ENCODE measurements around the gene C4orf46. TPM values are rescaled to one million over a fixed set of nuclear protein-coding genes. Genes with fewer than 3 reads are reported as not detected.

C4orf46 gene
- total and polyA plus RNA-seq, 2 experiments from 2014 or later = 23.9 to 41.5 TPM

DNA sequence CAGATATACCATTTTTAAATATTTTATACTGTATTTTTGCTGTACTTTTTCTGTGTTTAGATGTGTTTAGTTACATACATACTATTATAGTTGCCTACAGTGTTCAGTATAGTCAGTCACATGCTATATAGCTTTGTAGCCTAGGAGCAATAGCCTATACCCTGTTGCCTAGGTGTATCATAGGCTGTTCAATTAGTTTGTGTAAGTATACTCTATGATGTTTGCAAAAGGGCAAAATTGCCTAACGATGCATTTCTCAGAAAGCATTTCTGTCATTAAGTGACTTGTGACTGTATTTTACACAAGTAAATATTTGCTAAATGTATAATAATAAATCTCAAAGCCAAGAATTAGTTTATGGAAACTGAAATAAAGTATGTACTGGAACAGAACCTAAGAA, 9.9 kb upstream of the C4orf46 start:
- H3F3A ChIP-seq (replicated peaks; ENCODE audit: low read depth) = no peaks in the 10 kb centered on the region
- ATAC-seq (no peak), DNase-seq (ENCODE audit: low spot score) (no peak)
- H3K4me1 ChIP-seq (ENCODE audit: insufficient read depth) = peaks cover 6% of the 10 kb centered on the region; the same call in 1 of the 2 replicates
- H3K27ac ChIP-seq (ENCODE audit: low read depth) = no peak overlapping the region
- no peaks in the 10 kb centered on the region for H3K79me2 ChIP-seq (replicated peaks; ENCODE audit: insufficient read depth)
- H3K4me2 ChIP-seq = no peak overlapping the region
- H3K4me3 Mint-ChIP-seq = no peak overlapping the region
- TF ChIP-seq CREB1 (CRISPR knock-in tag; IDR thresholded peaks at IDR 0.05; ENCODE audit: low read depth) = no peak
- TF ChIP-seq ZNF114 (CRISPR knock-in tag; IDR thresholded peaks at IDR 0.05) = no peak
- no peak for TF ChIP-seq JUNB (IDR thresholded peaks at IDR 0.05; ENCODE audit: unreplicated experiment)
- no peak for TF ChIP-seq ZNF462 (CRISPR knock-in tag; IDR thresholded peaks at IDR 0.05)
- TF ChIP-seq EZH2 (IDR thresholded peaks at IDR 0.05; ENCODE audit: low read depth, unreplicated experiment) = no peak
- no peak for TF ChIP-seq NANOG (IDR thresholded peaks at IDR 0.05; ENCODE audit: borderline replicate concordance)
- TF ChIP-seq EZH2phosphoT487 (IDR thresholded peaks at IDR 0.05; ENCODE audit: unreplicated experiment) = no peak
- TF ChIP-seq, protein P1, sequence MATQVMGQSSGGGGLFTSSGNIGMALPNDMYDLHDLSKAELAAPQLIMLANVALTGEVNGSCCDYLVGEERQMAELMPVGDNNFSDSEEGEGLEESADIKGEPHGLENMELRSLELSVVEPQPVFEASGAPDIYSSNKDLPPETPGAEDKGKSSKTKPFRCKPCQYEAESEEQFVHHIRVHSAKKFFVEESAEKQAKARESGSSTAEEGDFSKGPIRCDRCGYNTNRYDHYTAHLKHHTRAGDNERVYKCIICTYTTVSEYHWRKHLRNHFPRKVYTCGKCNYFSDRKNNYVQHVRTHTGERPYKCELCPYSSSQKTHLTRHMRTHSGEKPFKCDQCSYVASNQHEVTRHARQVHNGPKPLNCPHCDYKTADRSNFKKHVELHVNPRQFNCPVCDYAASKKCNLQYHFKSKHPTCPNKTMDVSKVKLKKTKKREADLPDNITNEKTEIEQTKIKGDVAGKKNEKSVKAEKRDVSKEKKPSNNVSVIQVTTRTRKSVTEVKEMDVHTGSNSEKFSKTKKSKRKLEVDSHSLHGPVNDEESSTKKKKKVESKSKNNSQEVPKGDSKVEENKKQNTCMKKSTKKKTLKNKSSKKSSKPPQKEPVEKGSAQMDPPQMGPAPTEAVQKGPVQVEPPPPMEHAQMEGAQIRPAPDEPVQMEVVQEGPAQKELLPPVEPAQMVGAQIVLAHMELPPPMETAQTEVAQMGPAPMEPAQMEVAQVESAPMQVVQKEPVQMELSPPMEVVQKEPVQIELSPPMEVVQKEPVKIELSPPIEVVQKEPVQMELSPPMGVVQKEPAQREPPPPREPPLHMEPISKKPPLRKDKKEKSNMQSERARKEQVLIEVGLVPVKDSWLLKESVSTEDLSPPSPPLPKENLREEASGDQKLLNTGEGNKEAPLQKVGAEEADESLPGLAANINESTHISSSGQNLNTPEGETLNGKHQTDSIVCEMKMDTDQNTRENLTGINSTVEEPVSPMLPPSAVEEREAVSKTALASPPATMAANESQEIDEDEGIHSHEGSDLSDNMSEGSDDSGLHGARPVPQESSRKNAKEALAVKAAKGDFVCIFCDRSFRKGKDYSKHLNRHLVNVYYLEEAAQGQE (IDR thresholded peaks at IDR 0.05; ENCODE audit: unreplicated experiment) = no peak
- no peak for TF ChIP-seq STAT1 (IDR thresholded peaks at IDR 0.05; ENCODE audit: unreplicated experiment)
- TF ChIP-seq ZNF331 (CRISPR knock-in tag; IDR thresholded peaks at IDR 0.05; ENCODE audit: low read depth) = no peak
- TF ChIP-seq POLR2AphosphoS5 (IDR thresholded peaks at IDR 0.05; ENCODE audit: low read depth) = no peak
- TF ChIP-seq CTCF (conservative IDR thresholded peaks at IDR 0.05; ENCODE audit: low read depth in 2 of 2) = no peak
- TF ChIP-seq, protein P2, sequence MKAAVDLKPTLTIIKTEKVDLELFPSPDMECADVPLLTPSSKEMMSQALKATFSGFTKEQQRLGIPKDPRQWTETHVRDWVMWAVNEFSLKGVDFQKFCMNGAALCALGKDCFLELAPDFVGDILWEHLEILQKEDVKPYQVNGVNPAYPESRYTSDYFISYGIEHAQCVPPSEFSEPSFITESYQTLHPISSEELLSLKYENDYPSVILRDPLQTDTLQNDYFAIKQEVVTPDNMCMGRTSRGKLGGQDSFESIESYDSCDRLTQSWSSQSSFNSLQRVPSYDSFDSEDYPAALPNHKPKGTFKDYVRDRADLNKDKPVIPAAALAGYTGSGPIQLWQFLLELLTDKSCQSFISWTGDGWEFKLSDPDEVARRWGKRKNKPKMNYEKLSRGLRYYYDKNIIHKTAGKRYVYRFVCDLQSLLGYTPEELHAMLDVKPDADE (IDR thresholded peaks at IDR 0.05) = no peak
- no peaks in the 10 kb centered on the region for H3K9me3 Mint-ChIP-seq
- H2AFZ ChIP-seq = no peak overlapping the region
- H3K9me2 ChIP-seq (ENCODE audit: insufficient read depth) = no peaks in the 10 kb centered on the region
- no peaks in the 10 kb centered on the region for H3K36me3 ChIP-seq (ENCODE audit: insufficient read depth)
- H3K36me3 Mint-ChIP-seq (ENCODE audit: low read depth) = no peaks in the 10 kb centered on the region
- H3K4me1 Mint-ChIP-seq = peaks cover 10% of the 10 kb centered on the region; the same call in 2 of the 3 replicates
- H4K20me1 ChIP-seq (replicated peaks; ENCODE audit: insufficient read depth) = no peaks in the 10 kb centered on the region
- no peaks in the 10 kb centered on the region for H3K27me3 Mint-ChIP-seq (ENCODE audit: insufficient read depth, low read depth, poor library complexity)
- H3K27me3 ChIP-seq (ENCODE audit: insufficient read depth) = no peaks in the 10 kb centered on the region
- no peak overlapping the region for H3K4me3 ChIP-seq
- H3K27ac Mint-ChIP-seq = no peak overlapping the region

Data from GM23338 (cell line).